Esophagus squamous epithelium (tissue), 5 donors: ENCODE results near the gene ADAM10. TPM values are rescaled to one million over a fixed set of nuclear protein-coding genes. Genes with fewer than 3 reads are reported as not detected.

Experiments
- DNase-seq: peaks from one replicate; lab custom pipeline; 2025; lab: John Stamatoyannopoulos, UW
- H3K27ac ChIP-seq, 4 donors: fragments of 200-600 bp; sonication (generic); one replicate each; pipeline ENCODE4 v1.5.1; 2016 to 2019; ENCODE audit warnings: mild to moderate bottlenecking in 1 of 4
- H3K27me3 ChIP-seq, 4 donors: fragments of 200-600 bp; sonication (generic); 1 replicate in 3 of 4; 2 replicates in 1 of 4; pipeline versions ENCODE4 v1.5.1 to v1.6.0; 2017 to 2021; ENCODE audit warnings: antibody characterized with exemption in 1 of 4
- H3K36me3 ChIP-seq, 3 donors: fragments of 200-600 bp; sonication (generic); one replicate each; pipeline ENCODE4 v1.5.1; 2016 to 2019
- H3K4me1 ChIP-seq, 3 donors: fragments of 200-600 bp; sonication (generic); one replicate each; pipeline ENCODE4 v1.5.1; 2017 to 2019
- H3K4me3 ChIP-seq, 4 donors: fragments of 200-600 bp; sonication (generic); 1 replicate in 3 of 4; 2 replicates in 1 of 4; pipeline ENCODE4 v1.5.1; 2016 to 2019; ENCODE audit warnings: mild to moderate bottlenecking in 2 of 4, moderate library complexity in 1 of 4
- H3K9me3 ChIP-seq, 3 donors: fragments of 200-600 bp; sonication (generic); one replicate each; pipeline ENCODE4 v1.5.1; 2016 to 2019
- CTCF ChIP-seq, 6 experiments: fragments of 450-650 bp in 4 of 6; fragments of 200-600 bp in 2 of 6; sonication (generic) in 2 of 6; IDR thresholded peaks; one replicate each; pipeline ENCODE4 v1.5.1; 2016 to 2019; ENCODE audit warnings: antibody characterized with exemption in 6 of 6, mild to moderate bottlenecking in 4 of 6, moderate library complexity in 4 of 6
- POLR2A ChIP-seq, 4 donors: fragments of 450-650 bp; IDR thresholded peaks; one replicate each; pipeline ENCODE4 v1.6.1; 2017; ENCODE audit warnings: antibody characterized with exemption in 4 of 4, mild to moderate bottlenecking in 4 of 4, moderate library complexity in 3 of 4
- WGBS, 2 donors: methylation state at CpG; one replicate each; pipeline ENCODE4 v1.1.5; 2018; 5-methylcytosine and 5-hydroxymethylcytosine counted together
- intact Hi-C: fragments of 100-400 bp; cut with DNase I; formaldehyde crosslinking; loops from one replicate; pipeline ENCODE4 v1.15.0; 2022
- total RNA-seq, 4 donors: library from RNA; depleted of rRNA; stranded (reverse); fragments of >200 nt; gene quantifications; one replicate each; pipeline ENCODE4 v1.1.0, GENCODE V29; 2016
- donor health status: DM: yes; HTN: yes; CAD: no.

The ADAM10 gene
- total RNA-seq, 4 donors from 2014 or later: 34.3 to 61.3 (median 52.8) TPM

GRCh38 chr15:58571491-58571890 is 178.0 kb downstream of the ADAM10 start:
- H3K9me3 ChIP-seq: no peaks in the 10 kb centered on the region

GRCh38 chr15:58569455-58569854 is 180.1 kb downstream of the ADAM10 start:
- Histone ChIP-seq H3K4me3 (no peak overlapping the region), H3K4me1 (no peaks in the 10 kb centered on the region), H3K27ac (no peak overlapping the region), H3K9me3 (no peaks in the 10 kb centered on the region), H3K27me3 (no peaks in the 10 kb centered on the region), H3K36me3 (no peaks in the 10 kb centered on the region)
- WGBS, 2 donors: 94 to 100% methylated on average over 1 of the region's 1 CpG
- intact Hi-C loops: no loop called here
- TF ChIP-seq CTCF (IDR thresholded peaks at IDR 0.05) (no peak), POLR2A (IDR thresholded peaks at IDR 0.05) (no peak)
- no peak for DNase-seq

More at GRCh38 chr15:58571491-58571890, 178.0 kb downstream of the ADAM10 start:
- H3K4me1 ChIP-seq: no peaks in the 10 kb centered on the region
- no peak overlapping the region for H3K4me3 ChIP-seq
- DNase-seq: no peak
- intact Hi-C loops: no loop called here
- H3K36me3 ChIP-seq: no peaks in the 10 kb centered on the region
- no peaks in the 10 kb centered on the region for H3K27me3 ChIP-seq
- no peak for TF ChIP-seq POLR2A (IDR thresholded peaks at IDR 0.05)
- no peak for TF ChIP-seq CTCF (IDR thresholded peaks at IDR 0.05)
- 89% methylated on average over 6 of the region's 6 CpGs for WGBS, 2 donors
- H3K27ac ChIP-seq: no peak overlapping the region

- H3K27me3 ChIP-seq: no peaks in the 10 kb centered on the region
- H3K36me3 ChIP-seq: no peaks in the 10 kb centered on the region
- 8 to 17% methylated on average over 2 of the region's 2 CpGs for WGBS, 2 donors
- H3K4me1 ChIP-seq: no peaks in the 10 kb centered on the region
- no peak for DNase-seq
- no peaks in the 10 kb centered on the region for H3K9me3 ChIP-seq
- no peak overlapping the region for H3K4me3 ChIP-seq
- TF ChIP-seq POLR2A (IDR thresholded peaks at IDR 0.05): no peak
- no peak for TF ChIP-seq CTCF (IDR thresholded peaks at IDR 0.05)
- intact Hi-C loops: no loop called here
- no peak overlapping the region for H3K27ac ChIP-seq
Observed at GRCh38 chr15:58568157-58568571, 181.3 kb downstream of the ADAM10 start.

- no peaks in the 10 kb centered on the region for H3K4me1 ChIP-seq
- TF ChIP-seq CTCF (IDR thresholded peaks at IDR 0.05): no peak
- TF ChIP-seq POLR2A (IDR thresholded peaks at IDR 0.05): no peak
- no peak overlapping the region for H3K4me3 ChIP-seq
- no peak overlapping the region for H3K27ac ChIP-seq
- H3K36me3 ChIP-seq: no peaks in the 10 kb centered on the region
- H3K9me3 ChIP-seq: no peaks in the 10 kb centered on the region
- no peak for DNase-seq
- WGBS, 2 donors: 59 to 66% methylated on average over 6 of the region's 6 CpGs
- H3K27me3 ChIP-seq: no peaks in the 10 kb centered on the region
- intact Hi-C loops: no loop called here
Observed at GRCh38 chr15:58566029-58566428, 183.5 kb downstream of the ADAM10 start.

- H3K9me3 ChIP-seq: no peaks in the 10 kb centered on the region
- H3K27me3 ChIP-seq: no peaks in the 10 kb centered on the region
- H3K4me1 ChIP-seq: no peaks in the 10 kb centered on the region
- no peak for TF ChIP-seq CTCF (IDR thresholded peaks at IDR 0.05)
- TF ChIP-seq POLR2A (IDR thresholded peaks at IDR 0.05): no peak
- no peaks in the 10 kb centered on the region for H3K36me3 ChIP-seq
- no peak overlapping the region for H3K4me3 ChIP-seq
- DNase-seq: no peak
- WGBS, 2 donors: 55 to 67% methylated on average over 4 of the region's 4 CpGs
- H3K27ac ChIP-seq: no peak overlapping the region
- intact Hi-C loops: no loop called here
Observed at GRCh38 chr15:58565619-58566018, 183.9 kb downstream of the ADAM10 start.
